HepG2 (cell line): Measurements from ENCODE around the gene ARHGAP4.

Experiments used
- NFE2 ChIP-seq: sonication (generic); formaldehyde crosslinking; IDR thresholded peaks from 2 replicates; pipeline ENCODE4 v1.4.0; 2020; ENCODE audit warnings: missing genetic modification reagents
- POLR2A ChIP-seq, 2 experiments: IDR thresholded peaks; 2 replicates each; pipeline ENCODE4 v1.6.1; 2011; ENCODE audit warnings: low read depth in 2 of 2, low read length in 2 of 2, mild to moderate bottlenecking in 1 of 2, moderate library complexity in 1 of 2; ENCODE audit not compliant: insufficient read depth in 1 of 2
- SIX1 ChIP-seq: sonication (generic); formaldehyde crosslinking; IDR thresholded peaks from 2 replicates; pipeline ENCODE4 v1.4.0; 2020; ENCODE audit warnings: missing genetic modification reagents, borderline replicate concordance
- SMAD1 ChIP-seq: sonication (generic); formaldehyde crosslinking; IDR thresholded peaks from 2 replicates; pipeline ENCODE4 v1.4.0; 2020; ENCODE audit warnings: missing genetic modification reagents, low read depth, mild to moderate bottlenecking, borderline replicate concordance
- ZKSCAN1 ChIP-seq: fragments of 150-350 bp; IDR thresholded peaks from 2 replicates; pipeline ENCODE4 v1.6.1; 2014; ENCODE audit warnings: low read length

DNA sequence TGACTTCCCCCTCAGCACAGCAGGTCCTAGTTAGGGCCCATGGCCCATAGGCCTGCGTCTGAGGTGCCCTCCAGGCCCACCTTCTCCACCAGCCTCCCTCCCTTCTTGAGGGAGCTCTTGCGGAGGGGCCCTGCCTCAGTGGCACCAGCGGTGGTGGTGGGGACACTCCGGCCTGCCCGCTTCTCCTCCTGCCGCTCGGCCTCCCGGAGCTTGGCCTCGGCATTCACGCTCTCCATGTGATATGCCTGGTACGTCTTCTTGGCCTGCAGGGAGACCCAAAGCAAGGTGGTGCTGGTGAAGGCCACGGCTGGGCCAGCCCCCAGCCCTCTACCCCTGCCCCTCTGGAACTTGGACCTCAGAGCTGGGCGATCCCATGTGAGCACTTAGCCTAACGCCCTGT lies 5.5 kb downstream of the ARHGAP4 start:
- TF ChIP-seq SIX1 (CRISPR knock-in tag) (no peak), ZKSCAN1 (no peak), NFE2 (CRISPR knock-in tag) (no peak), SMAD1 (CRISPR knock-in tag) (no peak), POLR2A (IDR thresholded peaks at IDR 0.05; ENCODE audit: insufficient read depth in 1 of 2, low read depth in 2 of 2, low read length in 2 of 2) (no peak)
